Keratinocyte (primary cell): Measurements from ENCODE around the gene RGPD3.

Experiments used
- EZH2 ChIP-seq: IDR thresholded peaks from one replicate; pipeline ENCODE4 v1.6.1; 2012; ENCODE audit warnings: inconsistent platforms, mild to moderate bottlenecking, low read length, moderate library complexity
- TF ChIP-seq, protein P1 (sequence below), 3 experiments: IDR thresholded peaks in 1 of 3; conservative IDR thresholded peaks in 1 of 3; optimal IDR thresholded peaks in 1 of 3; 2 replicates in 2 of 3; 3 replicates in 1 of 3; pipeline versions ENCODE3 to v1.5.1; 2011; ENCODE audit warnings: low read length in 3 of 3, mild to moderate bottlenecking in 3 of 3, moderate library complexity in 2 of 3, control low read depth in 1 of 3, inconsistent platforms in 1 of 3; ENCODE audit not compliant: insufficient read depth in 2 of 3; ENCODE audit errors: extremely low read depth in 1 of 3

DNA sequence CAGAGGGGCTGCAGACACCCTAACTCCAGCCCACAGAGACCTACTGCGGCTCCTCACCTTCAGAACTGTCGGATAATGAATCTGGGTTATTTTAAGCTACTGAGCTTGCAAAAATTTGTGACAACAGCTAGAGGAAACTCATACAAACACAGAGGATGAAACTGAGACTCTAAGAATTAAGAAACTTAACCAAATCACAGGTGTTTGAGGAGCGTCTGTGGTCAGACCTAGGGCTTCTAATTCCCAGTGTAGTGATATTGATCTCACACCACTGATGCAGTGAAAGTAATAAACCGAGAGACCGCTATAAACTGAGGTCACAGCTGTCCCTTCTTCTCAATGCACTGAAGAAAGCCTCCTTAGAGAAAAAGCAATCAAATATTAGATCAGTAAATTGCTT, 110.1 kb downstream of the RGPD3 start:
- TF ChIP-seq, protein P1, sequence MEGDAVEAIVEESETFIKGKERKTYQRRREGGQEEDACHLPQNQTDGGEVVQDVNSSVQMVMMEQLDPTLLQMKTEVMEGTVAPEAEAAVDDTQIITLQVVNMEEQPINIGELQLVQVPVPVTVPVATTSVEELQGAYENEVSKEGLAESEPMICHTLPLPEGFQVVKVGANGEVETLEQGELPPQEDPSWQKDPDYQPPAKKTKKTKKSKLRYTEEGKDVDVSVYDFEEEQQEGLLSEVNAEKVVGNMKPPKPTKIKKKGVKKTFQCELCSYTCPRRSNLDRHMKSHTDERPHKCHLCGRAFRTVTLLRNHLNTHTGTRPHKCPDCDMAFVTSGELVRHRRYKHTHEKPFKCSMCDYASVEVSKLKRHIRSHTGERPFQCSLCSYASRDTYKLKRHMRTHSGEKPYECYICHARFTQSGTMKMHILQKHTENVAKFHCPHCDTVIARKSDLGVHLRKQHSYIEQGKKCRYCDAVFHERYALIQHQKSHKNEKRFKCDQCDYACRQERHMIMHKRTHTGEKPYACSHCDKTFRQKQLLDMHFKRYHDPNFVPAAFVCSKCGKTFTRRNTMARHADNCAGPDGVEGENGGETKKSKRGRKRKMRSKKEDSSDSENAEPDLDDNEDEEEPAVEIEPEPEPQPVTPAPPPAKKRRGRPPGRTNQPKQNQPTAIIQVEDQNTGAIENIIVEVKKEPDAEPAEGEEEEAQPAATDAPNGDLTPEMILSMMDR (optimal IDR thresholded peaks at IDR 0.05 in 1 of 3, IDR thresholded peaks at IDR 0.05 in 1 of 3, conservative IDR thresholded peaks at IDR 0.05 in 1 of 3; ENCODE audit: extremely low read depth in 1 of 3, insufficient read depth in 2 of 3, low read length in 3 of 3): no peak
- no peak for TF ChIP-seq EZH2
